TTC549 (cell line): ENCODE data around the gene STAT6.
"Not testable (repeated sequence)": the region's sequence is repeated elsewhere in the genome, so short reads cannot be mapped to it uniquely, and the experiment has no call there.

Source experiments
- FAIRE-seq: peaks from 2 replicates; lab custom pipeline; 2012; peaks lifted over from hg19 to GRCh38; lab: Jason Lieb, UNC

The STAT6 gene

GRCh38 chr12:57086493-57087009 lies 24.6 kb downstream of the STAT6 start:
- peak; percentile 63 for FAIRE-seq

GRCh38 chr12:57085999-57086492 lies 25.1 kb downstream of the STAT6 start:
- no peak for FAIRE-seq

- FAIRE-seq: no peak
These were observed 30.3 kb downstream of the STAT6 start for GRCh38 chr12:57080855-57081254.

- no peak for FAIRE-seq
These were observed 31.3 kb downstream of the STAT6 start for GRCh38 chr12:57079821-57080220.

GRCh38 chr12:57078519-57079404 lies 32.4 kb downstream of the STAT6 start, which contains the start of gene NEMP1:
NEMP1 (minus strand) TSS chr12:57078791; CDS start chr12:57078745, 46 bp downstream.
- peak; percentile 99 for FAIRE-seq

GRCh38 chr12:57073566-57074450 lies 37.4 kb downstream of the STAT6 start:
- FAIRE-seq: not testable (repeated sequence)

- no peak for FAIRE-seq
These were observed 38.5 kb downstream of the STAT6 start for GRCh38 chr12:57072661-57073060.

- FAIRE-seq: peak; percentile 79
These were observed 41.6 kb downstream of the STAT6 start for GRCh38 chr12:57069523-57069922.

GRCh38 chr12:57066245-57066644 lies 44.9 kb downstream of the STAT6 start:
- no peak for FAIRE-seq

- FAIRE-seq: no peak
These were observed 47.0 kb downstream of the STAT6 start for GRCh38 chr12:57063991-57064685.

- no peak for FAIRE-seq
These were observed 52.7 kb downstream of the STAT6 start for GRCh38 chr12:57058454-57058853.

- no peak for FAIRE-seq
These were observed 54.0 kb downstream of the STAT6 start for GRCh38 chr12:57057067-57057751.

- FAIRE-seq: no peak
These were observed 55.3 kb downstream of the STAT6 start for GRCh38 chr12:57055824-57056223.

GRCh38 chr12:57053901-57054300 lies 57.3 kb downstream of the STAT6 start:
- not testable (repeated sequence) for FAIRE-seq

- not testable (repeated sequence) for FAIRE-seq
These were observed 58.0 kb downstream of the STAT6 start for GRCh38 chr12:57053146-57053545.

- FAIRE-seq: no peak
These were observed 60.2 kb downstream of the STAT6 start for GRCh38 chr12:57051011-57051410.

GRCh38 chr12:57049890-57050289 lies 61.3 kb downstream of the STAT6 start, which contains the start of gene MYO1A:
MYO1A (minus strand) TSS chr12:57050129; CDS start chr12:57048323, 1,806 bp downstream.
- no peak for FAIRE-seq

GRCh38 chr12:57049119-57049446 lies 62.1 kb downstream of the STAT6 start:
- no peak for FAIRE-seq

GRCh38 chr12:57048423-57049118 lies 62.6 kb downstream of the STAT6 start:
- no peak for FAIRE-seq

GRCh38 chr12:57047981-57048380 lies 63.2 kb downstream of the STAT6 start:
- no peak for FAIRE-seq
